HUES64 (cell line): ENCODE measurements around the gene FKBP6. TPM values are rescaled to one million over a fixed set of nuclear protein-coding genes. Genes with fewer than 3 reads are reported as not detected.
"Not testable (repeated sequence)": the region's sequence is repeated elsewhere in the genome, so short reads cannot be mapped to it uniquely, and the experiment has no call there.

Experiments used
- H3K27ac ChIP-seq: 2 replicates; pipeline ENCODE4 v1.7.0; 2013; ENCODE audit warnings: low read depth, low read length, inconsistent platforms
- H3K27me3 ChIP-seq: 2 replicates; pipeline ENCODE4 v1.6.1; 2013; ENCODE audit warnings: mild to moderate bottlenecking, low read length; ENCODE audit not compliant: insufficient read depth
- H3K36me3 ChIP-seq: 2 replicates; pipeline ENCODE4 v1.6.1; 2013; ENCODE audit warnings: mild to moderate bottlenecking, low read length; ENCODE audit not compliant: insufficient read depth
- H3K4me1 ChIP-seq: 2 replicates; pipeline ENCODE4 v1.6.1; 2013; ENCODE audit warnings: mild to moderate bottlenecking, low read length, moderate library complexity; ENCODE audit not compliant: insufficient read depth
- H3K4me3 ChIP-seq: 2 replicates; pipeline ENCODE4 v1.5.1; 2013; ENCODE audit warnings: mild to moderate bottlenecking, low read length, moderate library complexity
- H3K9ac ChIP-seq: 2 replicates; pipeline ENCODE4 v1.6.1; 2013; ENCODE audit warnings: mild to moderate bottlenecking, low read depth, low read length
- H3K9me3 ChIP-seq: 2 replicates; pipeline ENCODE4 v1.6.1; 2013; ENCODE audit warnings: low read depth, low read length; ENCODE audit not compliant: insufficient read depth
- WGBS: fragments of 150-250, 120-280 bp; methylation state at CpG from one replicate; pipeline ENCODE4 v1.1.7; 2013; ENCODE audit warnings: missing lambda C conversion rate; 5-methylcytosine and 5-hydroxymethylcytosine counted together
- polyA plus RNA-seq, 2 experiments: library from polyadenylated mRNA; stranded (reverse); fragments of 50-300 nt; gene quantifications; one replicate each; pipeline ENCODE4 v1.2.3, GENCODE V29; 2013

Gene FKBP6, protein sequence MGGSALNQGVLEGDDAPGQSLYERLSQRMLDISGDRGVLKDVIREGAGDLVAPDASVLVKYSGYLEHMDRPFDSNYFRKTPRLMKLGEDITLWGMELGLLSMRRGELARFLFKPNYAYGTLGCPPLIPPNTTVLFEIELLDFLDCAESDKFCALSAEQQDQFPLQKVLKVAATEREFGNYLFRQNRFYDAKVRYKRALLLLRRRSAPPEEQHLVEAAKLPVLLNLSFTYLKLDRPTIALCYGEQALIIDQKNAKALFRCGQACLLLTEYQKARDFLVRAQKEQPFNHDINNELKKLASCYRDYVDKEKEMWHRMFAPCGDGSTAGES
- not detected for polyA plus RNA-seq (2013, experiment 1 of 2)
- not detected for polyA plus RNA-seq (2013, experiment 2 of 2)

DNA sequence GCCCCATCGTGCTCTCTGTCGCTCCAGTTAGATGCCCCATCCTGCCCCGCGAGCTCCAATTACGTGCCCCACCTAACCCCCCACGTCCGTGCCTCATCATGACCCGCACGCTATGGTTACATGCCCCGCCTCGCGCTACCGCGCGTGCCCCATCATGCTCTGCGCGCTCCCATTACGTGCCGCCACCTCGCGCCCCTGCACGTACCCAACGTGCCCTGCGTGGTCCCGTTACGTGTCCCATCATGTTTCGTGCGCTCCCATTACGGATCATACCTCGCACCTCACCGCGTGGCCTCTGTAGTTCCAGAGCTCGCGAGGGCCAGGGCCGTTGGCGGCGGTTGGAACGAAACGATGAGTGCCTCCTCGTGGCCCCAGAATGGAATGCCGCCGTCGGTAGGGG lies at the start of gene FKBP6, which contains the start of gene TRIM50:
TSS of gene FKBP6 (plus strand) at position 240 of the 400 bp plus-strand sequence. CDS start 268 bp downstream, outside the sequence.
TSS of gene TRIM50 (minus strand) at position 161 of the 400 bp plus-strand sequence. CDS start 3,295 bp downstream, outside the sequence.
- not testable (repeated sequence) for H3K27ac ChIP-seq, H3K36me3 ChIP-seq, H3K9ac ChIP-seq, H3K4me1 ChIP-seq, H3K4me3 ChIP-seq, H3K9me3 ChIP-seq, H3K27me3 ChIP-seq
- 97% methylated on average over 43 of the region's 43 CpGs for WGBS

- not testable (repeated sequence) for H3K4me3 ChIP-seq, H3K27ac ChIP-seq, H3K36me3 ChIP-seq, H3K9ac ChIP-seq, H3K9me3 ChIP-seq, H3K27me3 ChIP-seq, H3K4me1 ChIP-seq
- WGBS, result no CpG with 5 or more reads among the region's 13 CpGs
These were observed 30.7 kb upstream of the FKBP6 start for GRCh38 chr7:73297235-73297634.

DNA sequence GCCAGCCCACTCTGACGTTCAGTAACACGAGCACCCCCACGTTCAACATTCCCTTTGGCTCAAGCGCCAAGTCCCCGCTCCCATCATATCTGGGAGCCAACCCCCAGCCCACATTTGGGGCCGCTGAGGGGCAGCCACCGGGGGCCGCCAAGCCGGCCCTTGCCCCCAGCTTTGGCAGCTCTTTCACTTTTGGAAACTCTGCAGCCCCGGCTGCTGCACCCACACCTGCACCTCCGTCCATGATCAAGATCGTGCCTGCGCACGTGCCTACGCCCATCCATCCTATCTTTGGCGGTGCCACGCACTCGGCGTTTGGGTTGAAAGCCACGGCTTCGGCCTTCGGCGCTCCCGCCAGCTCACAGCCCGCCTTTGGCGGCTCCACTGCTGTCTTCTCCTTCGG lies 30.3 kb upstream of the FKBP6 start:
- H3K9me3 ChIP-seq, H3K36me3 ChIP-seq, H3K4me1 ChIP-seq, H3K27ac ChIP-seq, H3K4me3 ChIP-seq, H3K9ac ChIP-seq, H3K27me3 ChIP-seq: not testable (repeated sequence)
- 98% methylated on average over 12 of the region's 27 CpGs for WGBS

DNA sequence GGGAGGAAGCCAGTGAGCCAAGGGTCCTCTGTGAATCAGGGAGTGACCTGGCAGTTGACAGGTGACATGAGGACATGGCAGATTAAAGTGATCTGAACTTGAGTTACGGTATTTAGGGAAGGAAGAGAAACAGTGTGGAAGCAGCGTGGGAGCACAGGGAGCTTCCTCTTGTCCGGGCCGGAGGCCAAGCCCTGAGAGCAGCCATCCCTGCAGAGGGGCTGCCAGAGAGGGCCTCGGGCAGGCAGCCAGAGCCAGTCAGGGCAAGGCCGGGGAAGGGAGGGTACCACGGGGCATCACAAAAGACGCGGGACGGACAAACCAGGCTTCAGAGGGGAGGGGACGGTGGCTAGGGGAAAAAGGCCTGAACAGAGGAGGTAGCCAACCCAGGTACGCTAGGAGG lies 28.1 kb upstream of the FKBP6 start:
- peaks cover 21% of the 10 kb centered on the region for H3K36me3 ChIP-seq
- H3K9me3 ChIP-seq, H3K27me3 ChIP-seq, H3K27ac ChIP-seq, H3K4me1 ChIP-seq, H3K9ac ChIP-seq, H3K4me3 ChIP-seq: not testable (repeated sequence)
- 89% methylated on average over 7 of the region's 12 CpGs for WGBS

DNA sequence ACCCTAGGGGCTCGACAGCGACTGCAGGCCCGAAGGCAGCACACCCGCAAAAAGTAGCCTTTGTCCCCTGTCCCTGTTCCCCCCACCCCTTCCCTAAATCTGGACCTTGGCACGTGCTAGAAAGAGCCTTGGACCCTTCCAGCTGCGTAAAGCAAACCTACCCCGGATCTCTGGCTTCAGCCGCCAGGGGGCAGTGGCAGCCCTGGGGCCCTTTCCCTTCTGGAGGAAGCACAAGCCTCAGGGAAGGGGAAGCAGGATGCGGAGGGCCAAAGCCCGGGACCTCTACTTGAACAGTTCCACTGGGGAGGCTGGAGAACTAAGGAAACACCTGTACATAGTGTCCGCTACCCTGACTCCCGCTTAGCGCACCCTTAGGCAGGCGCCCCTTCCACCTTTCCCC lies 26.9 kb upstream of the FKBP6 start:
- H3K9me3 ChIP-seq, H3K9ac ChIP-seq, H3K4me3 ChIP-seq, H3K27me3 ChIP-seq, H3K27ac ChIP-seq, H3K4me1 ChIP-seq: not testable (repeated sequence)
- H3K36me3 ChIP-seq, result peaks cover 30% of the 10 kb centered on the region
- WGBS, result 93% methylated on average over 8 of the region's 14 CpGs

DNA sequence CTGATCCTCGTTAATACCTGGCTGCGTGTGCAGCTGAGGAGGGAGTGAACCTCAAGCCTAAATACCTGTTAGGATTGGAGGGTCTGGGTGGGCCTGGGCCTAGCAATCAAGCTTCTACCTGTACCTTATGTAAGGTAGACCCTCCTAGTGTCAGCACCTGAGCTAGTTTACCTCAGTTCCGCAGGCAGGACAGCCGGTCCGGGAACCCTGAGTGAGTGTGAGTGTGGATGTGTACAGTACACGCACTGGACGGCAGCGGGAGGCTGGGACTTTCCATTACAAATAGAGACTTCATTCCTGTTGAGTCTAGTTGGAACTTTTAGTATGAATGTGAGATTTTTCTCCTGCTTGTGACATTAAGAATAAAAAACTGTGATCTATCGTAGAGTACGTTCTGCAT lies 25.1 kb upstream of the FKBP6 start:
- 99% methylated on average over 5 of the region's 10 CpGs for WGBS
- not testable (repeated sequence) for H3K27ac ChIP-seq

GRCh38 chr7:73303546-73303945 lies 24.4 kb upstream of the FKBP6 start:
- 96% methylated on average over 26 of the region's 26 CpGs for WGBS
- Histone ChIP-seq H3K36me3 (peaks cover 40% of the 10 kb centered on the region), H3K9me3 (no peaks in the 10 kb centered on the region), H3K27ac (no peak overlapping the region), H3K27me3 (no peaks in the 10 kb centered on the region), H3K4me3 (no peak overlapping the region), H3K9ac (no peak overlapping the region), H3K4me1 (no peaks in the 10 kb centered on the region)

More for the DNA sequence above, 25.1 kb upstream of the FKBP6 start:
- not testable (repeated sequence) for H3K9ac ChIP-seq, H3K9me3 ChIP-seq, H3K4me3 ChIP-seq, H3K27me3 ChIP-seq, H3K4me1 ChIP-seq
- peaks cover 40% of the 10 kb centered on the region for H3K36me3 ChIP-seq

DNA sequence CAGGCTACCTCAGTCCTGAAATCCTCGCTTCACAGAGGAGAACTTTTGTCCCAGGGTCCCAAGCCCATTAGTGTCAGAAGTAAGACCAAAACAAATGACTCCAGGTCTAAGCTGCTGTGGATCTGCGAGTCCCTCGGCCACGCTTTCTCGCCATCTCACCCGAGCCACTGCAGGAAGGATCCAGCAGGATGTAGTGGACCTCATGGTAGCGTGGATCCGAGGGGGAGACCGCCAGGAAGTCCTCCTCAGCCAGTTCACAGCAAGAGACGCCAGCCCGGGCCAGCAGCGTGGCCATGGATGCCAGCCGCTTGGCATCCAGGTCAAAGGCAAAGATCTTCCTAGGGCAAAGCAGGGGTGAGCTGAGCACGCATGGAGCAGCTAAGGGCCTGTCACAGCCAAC lies 23.9 kb upstream of the FKBP6 start:
- H3K4me3 ChIP-seq, result no peak overlapping the region
- H3K27ac ChIP-seq, result no peak overlapping the region
- H3K36me3 ChIP-seq, result peaks cover 40% of the 10 kb centered on the region
- 95% methylated on average over 14 of the region's 14 CpGs for WGBS
- H3K9me3 ChIP-seq, result no peaks in the 10 kb centered on the region
- H3K27me3 ChIP-seq, result no peaks in the 10 kb centered on the region
- H3K4me1 ChIP-seq, result no peaks in the 10 kb centered on the region
- H3K9ac ChIP-seq, result no peak overlapping the region

DNA sequence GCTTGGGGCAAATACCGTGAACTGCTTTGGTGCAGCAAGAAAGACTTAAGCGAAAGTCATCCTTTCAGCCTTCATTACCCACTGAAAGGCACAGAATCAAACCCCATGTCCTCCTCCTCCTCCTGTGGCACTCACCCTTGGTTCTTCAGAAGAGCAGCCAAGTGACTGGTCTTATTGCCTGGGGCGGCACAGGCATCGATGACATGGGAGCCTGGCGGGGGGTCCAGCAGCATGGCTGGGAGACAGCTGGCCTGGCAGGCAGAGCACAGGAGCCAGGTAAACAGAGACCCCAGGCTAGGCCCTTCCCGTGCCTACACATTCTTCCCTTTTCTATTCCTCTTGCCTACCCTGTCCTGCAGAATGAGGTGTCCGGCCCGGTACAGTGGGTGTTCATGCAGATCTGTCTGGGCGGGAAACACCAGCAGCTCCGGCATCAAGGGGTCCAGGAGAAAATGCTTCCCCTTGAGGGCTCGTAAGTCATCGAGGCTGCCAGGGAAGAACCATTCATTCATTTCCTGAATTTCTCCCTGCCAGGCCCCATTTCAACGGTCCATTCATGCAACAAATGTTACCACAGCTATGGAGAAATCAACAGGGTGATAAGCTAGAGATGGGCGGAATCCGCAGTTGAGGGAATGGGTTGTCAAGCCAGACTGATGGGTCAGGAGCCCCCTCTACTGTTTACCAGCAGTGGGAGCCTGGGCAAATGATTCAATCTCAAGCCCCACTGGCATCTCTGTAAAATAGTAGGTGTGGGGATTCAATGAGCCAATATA lies 23.2 kb upstream of the FKBP6 start:
- not testable (repeated sequence) for H3K27ac ChIP-seq, H3K9me3 ChIP-seq, H3K9ac ChIP-seq, H3K4me1 ChIP-seq, H3K27me3 ChIP-seq, H3K4me3 ChIP-seq
- H3K36me3 ChIP-seq, result peaks cover 40% of the 10 kb centered on the region
- 94% methylated on average over 11 of the region's 15 CpGs for WGBS

DNA sequence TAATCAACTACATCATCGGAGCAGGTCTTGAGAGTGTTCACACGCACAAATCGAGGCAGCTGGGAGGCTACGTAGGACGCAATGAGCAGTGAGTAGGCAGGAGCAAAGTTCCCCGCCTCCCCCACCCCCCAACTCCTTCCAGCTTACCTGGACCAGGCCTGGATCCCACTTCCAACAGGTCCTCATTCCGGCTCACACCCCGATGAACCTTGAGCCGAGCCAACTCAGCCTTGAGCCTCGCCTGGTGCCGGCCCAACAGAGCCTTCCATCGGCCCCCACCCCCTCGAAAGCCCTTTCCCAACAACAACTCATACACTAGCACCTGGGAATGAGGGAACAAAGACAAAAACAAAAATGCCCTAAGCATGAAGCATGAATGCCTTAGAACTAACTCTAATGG lies 20.5 kb upstream of the FKBP6 start:
- Histone ChIP-seq H3K9ac (0 out of 2 replicates have a peak overlapping the region, but pooled peaks have one; percentile 84), H3K4me1 (no peaks in the 10 kb centered on the region), H3K36me3 (peaks cover 40% of the 10 kb centered on the region), H3K9me3 (no peaks in the 10 kb centered on the region), H3K27ac (no peak overlapping the region), H3K4me3 (peak overlapping the region; percentile 98), H3K27me3 (no peaks in the 10 kb centered on the region)
- WGBS, result 93% methylated on average over 13 of the region's 13 CpGs

- Histone ChIP-seq H3K36me3 (peaks cover 35% of the 10 kb centered on the region), H3K27me3 (no peaks in the 10 kb centered on the region), H3K4me1 (no peaks in the 10 kb centered on the region), H3K4me3 (peak overlapping the region; percentile 98), H3K27ac (no peak overlapping the region), H3K9ac (peak overlapping the region; percentile 84), H3K9me3 (no peaks in the 10 kb centered on the region)
- WGBS, result 7% methylated on average over 43 of the region's 43 CpGs
These were observed 19.8 kb upstream of the FKBP6 start for GRCh38 chr7:73308074-73308664.
